ENCODE measurements around the gene LMOD1. TPM values are rescaled to one million over a fixed set of nuclear protein-coding genes. Genes with fewer than 3 reads are reported as not detected.
A peak's percentile ranks its signal among the peaks of the same experiment; 100 is the strongest.

Gene LMOD1
- total RNA-seq, 1 experiment from 2014 or later = not detected

GRCh38 chr1:201900476-201900875, 45.9 kb downstream of the LMOD1 start:
- in situ Hi-C loops (cut with HindIII; ENCODE audit: low pct_unique_long_range_greater_than_20kb, low sequenced_read_pairs) = no loop called here
- no peak for DNase-seq (ENCODE audit: low read depth, low spot score)

- in situ Hi-C loops (cut with HindIII; ENCODE audit: low pct_unique_long_range_greater_than_20kb, low sequenced_read_pairs) = no loop called here
These were observed 46.5 kb downstream of the LMOD1 start for GRCh38 chr1:201899683-201900429.

GRCh38 chr1:201898992-201899391, 47.4 kb downstream of the LMOD1 start:
- in situ Hi-C loops (cut with HindIII; ENCODE audit: low pct_unique_long_range_greater_than_20kb, low sequenced_read_pairs) = no loop called here
- no peak for DNase-seq (ENCODE audit: low read depth, low spot score)

More at GRCh38 chr1:201899683-201900429, 46.5 kb downstream of the LMOD1 start:
- no peak for DNase-seq (ENCODE audit: low read depth, low spot score)

DNA sequence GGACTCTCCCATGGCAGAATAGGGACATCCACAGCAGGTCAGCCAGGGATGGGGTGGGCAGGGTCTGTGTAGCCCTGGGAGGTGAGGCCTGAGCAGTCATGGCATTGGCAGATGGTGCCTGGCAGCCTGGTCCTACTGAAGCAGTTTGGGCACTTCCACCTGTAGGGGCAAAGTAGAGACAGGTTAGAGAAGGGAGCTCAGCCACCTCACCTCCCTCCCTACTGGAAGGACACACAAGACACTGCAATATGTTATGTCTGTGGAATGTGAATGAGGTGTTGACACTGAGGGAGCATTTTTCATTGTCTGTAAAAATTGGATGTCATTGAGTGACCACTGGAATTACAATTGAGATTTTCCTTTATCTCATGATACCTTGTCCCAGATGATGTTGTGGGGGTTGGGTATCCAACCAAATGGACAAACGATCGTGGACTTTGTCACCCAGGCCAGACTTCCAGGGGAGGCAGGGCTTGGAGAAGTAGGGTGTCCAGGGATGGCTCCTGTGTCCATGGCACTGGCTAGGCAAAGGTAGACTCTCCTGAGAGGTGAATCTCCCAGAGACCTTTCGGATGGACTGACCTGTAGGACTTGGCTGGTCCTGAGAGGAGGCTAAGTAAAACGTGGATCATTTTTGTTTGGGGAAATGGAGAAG, 48.0 kb downstream of the LMOD1 start:
- in situ Hi-C loops (cut with HindIII; ENCODE audit: low pct_unique_long_range_greater_than_20kb, low sequenced_read_pairs) = no loop called here
- no peak for DNase-seq (ENCODE audit: low read depth, low spot score)

DNA sequence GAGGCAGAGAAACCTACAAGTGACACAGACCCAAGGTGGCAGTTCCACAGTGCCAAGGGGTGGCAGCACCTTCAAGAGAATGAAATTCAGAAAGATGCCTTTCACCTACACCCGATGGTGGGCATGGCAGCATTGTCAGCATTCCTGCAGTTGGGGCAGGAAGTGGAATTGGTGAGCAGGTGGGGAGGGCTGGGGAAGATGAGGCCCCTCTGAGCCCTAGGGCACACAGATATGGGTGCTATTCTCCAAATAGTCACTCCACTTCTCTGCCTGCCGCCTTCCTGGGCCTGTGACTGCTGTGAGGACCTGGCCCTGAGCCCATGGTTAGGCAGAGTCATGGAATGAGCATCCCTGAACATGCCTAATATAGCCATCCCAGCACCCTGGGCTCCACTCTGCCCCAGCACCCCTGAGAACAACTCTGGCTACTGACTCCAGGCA, 49.4 kb downstream of the LMOD1 start:
- no peak for DNase-seq (ENCODE audit: low read depth, low spot score)
- in situ Hi-C loops (cut with HindIII; ENCODE audit: low pct_unique_long_range_greater_than_20kb, low sequenced_read_pairs) = no loop called here

DNA sequence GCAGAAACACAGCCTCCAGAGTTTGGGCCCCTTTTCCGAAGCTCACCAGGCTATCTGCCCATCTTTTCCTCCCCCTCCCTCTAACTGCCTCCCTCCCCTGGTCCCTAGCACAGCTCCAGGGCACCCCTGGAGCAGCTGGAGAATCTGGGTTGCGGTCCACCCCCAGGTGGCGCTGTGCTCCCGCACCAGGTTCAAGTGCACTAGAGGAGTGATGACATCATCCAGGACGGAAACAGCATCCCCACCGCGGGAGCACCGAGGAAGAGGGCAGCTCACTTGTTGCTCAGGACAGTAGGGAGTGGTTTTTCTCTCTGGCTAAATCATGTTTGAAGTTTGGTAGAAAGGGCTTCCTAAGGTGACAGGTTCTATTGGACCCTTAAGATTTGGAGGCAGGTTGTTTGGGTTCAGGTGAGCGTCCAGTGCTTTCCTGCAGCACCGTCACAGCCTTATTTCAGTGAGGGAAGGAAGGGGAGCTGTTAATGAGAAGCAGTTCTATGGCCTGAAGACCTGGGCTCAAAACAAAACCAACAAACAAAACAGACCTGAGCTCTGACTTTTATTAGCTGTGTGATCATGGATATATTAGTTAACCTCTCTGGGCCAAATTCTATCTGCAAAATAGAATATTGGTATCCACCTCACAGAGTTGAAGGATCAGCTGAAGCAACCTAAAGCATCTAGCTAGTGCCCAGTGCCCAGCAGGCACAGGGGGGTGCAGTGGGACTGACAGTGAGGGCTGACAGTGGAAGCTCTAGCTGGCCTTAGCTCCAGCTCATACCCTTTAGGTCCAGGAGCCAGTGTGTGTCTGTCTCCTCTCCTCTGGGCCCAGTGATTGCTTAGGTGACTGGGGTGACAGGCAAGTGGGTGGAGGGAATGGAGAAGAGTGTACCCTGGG, 50.2 kb downstream of the LMOD1 start:
- in situ Hi-C loops (cut with HindIII; ENCODE audit: low pct_unique_long_range_greater_than_20kb, low sequenced_read_pairs) = no loop called here
- DNase-seq (ENCODE audit: low read depth, low spot score) = peak; percentile 87

DNA sequence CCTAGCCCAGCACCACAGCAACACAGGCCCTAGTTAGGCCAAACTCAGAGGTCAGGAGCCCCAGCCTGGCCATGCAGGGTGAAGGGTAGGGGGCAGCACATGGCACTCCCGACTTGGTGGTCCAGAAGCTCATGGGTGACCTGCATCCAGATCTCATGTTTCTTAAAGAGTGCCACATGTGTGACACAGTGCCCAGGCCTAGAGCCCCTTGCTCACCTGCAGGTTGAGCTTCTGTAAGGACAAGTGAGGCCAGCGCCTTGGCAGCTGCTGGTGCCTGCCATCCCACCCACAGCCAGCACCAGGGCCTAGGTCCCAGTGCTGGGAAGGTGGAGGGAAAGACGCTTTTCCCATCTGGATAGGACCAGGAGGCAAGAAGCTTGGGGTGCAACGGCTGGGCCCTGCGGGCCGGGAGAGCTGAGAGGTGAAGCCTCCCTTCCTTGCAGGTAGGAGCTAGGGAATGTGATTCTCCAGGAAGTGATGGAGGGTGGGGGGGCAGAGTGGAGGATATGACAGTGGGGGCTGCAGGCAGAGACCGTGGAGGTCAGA, 51.2 kb downstream of the LMOD1 start:
- in situ Hi-C loops (cut with HindIII; ENCODE audit: low pct_unique_long_range_greater_than_20kb, low sequenced_read_pairs) = no loop called here
- DNase-seq (ENCODE audit: low read depth, low spot score) = no peak

GRCh38 chr1:201894343-201895119, 51.8 kb downstream of the LMOD1 start:
- DNase-seq (ENCODE audit: low read depth, low spot score) = no peak
- in situ Hi-C loops (cut with HindIII; ENCODE audit: low pct_unique_long_range_greater_than_20kb, low sequenced_read_pairs) = no loop called here

- in situ Hi-C loops (cut with HindIII; ENCODE audit: low pct_unique_long_range_greater_than_20kb, low sequenced_read_pairs) = no loop called here
- no peak for DNase-seq (ENCODE audit: low read depth, low spot score)
These were observed 52.9 kb downstream of the LMOD1 start for GRCh38 chr1:201893431-201893830.

DNA sequence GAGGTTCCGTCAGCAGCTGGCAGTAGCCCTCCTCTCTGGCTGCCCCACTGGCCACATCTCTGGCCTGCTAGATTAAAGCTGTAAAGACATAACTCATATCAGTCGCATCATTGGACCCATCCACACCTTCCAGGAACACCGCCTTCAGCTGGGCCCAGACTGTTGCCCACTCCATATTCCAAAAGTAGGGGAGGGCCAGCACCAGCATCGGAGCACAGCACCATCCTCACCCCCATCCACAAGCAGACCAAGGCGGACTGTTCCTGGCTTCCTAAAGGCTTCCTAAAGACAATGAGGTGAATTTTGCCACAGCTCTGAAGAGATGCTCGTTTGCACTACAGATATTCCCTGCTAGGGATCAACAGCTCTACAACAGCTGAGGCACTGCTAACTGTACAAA, 54.1 kb downstream of the LMOD1 start:
- no peak for DNase-seq (ENCODE audit: low read depth, low spot score)
- in situ Hi-C loops (cut with HindIII; ENCODE audit: low pct_unique_long_range_greater_than_20kb, low sequenced_read_pairs) = no loop called here

DNA sequence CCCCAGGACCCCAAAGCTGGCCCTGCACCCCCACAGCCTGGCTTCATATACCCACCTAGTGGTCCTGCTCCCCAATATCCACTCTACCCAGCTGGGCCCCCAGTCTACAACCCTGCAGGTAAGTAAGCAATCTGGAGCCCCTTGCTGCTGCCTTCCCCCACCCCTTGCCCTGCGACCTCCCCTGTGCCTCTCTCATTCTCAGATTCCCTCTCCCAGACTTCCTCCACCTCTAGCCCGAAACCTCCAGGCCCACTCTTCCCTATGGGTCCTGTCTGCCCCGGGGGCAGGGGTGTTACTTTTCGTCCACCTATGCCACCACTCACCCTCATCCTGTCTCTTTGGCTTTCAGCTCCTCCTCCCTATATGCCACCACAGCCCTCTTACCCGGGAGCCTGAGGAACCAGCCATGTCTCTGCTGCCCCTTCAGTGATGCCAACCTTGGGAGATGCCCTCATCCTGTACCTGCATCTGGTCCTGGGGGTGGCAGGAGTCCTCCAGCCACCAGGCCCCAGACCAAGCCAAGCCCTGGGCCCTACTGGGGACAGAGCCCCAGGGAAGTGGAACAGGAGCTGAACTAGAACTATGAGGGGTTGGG, 54.8 kb downstream of the LMOD1 start:
- in situ Hi-C loops (cut with HindIII; ENCODE audit: low pct_unique_long_range_greater_than_20kb, low sequenced_read_pairs) = no loop called here

GRCh38 chr1:201890806-201891450, 55.4 kb downstream of the LMOD1 start:
- in situ Hi-C loops (cut with HindIII; ENCODE audit: low pct_unique_long_range_greater_than_20kb, low sequenced_read_pairs) = no loop called here
- no peak for DNase-seq (ENCODE audit: low read depth, low spot score)

More for the DNA sequence above, 54.8 kb downstream of the LMOD1 start:
- no peak for DNase-seq (ENCODE audit: low read depth, low spot score)

DNA sequence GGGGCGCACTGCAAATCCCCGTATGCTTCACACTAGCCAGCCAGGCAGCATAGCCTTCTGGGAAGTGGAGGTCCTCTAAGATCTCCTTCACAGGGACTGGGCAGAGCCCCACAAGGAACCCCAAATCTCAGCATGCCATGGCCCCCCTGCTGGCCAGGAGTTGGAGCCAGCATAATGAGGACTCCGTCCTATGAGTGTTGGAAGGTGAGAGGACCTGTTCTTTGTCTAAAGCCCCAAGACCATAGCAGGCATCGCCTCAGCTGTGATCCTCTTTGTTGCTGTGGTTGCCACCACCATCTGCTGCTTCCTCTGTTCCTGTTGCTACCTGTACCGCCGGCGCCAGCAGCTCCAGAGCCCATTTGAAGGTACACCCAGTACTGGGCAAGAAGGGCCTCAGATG, 56.1 kb downstream of the LMOD1 start:
- no peak for DNase-seq (ENCODE audit: low read depth, low spot score)
- in situ Hi-C loops (cut with HindIII; ENCODE audit: low pct_unique_long_range_greater_than_20kb, low sequenced_read_pairs) = no loop called here

DNA sequence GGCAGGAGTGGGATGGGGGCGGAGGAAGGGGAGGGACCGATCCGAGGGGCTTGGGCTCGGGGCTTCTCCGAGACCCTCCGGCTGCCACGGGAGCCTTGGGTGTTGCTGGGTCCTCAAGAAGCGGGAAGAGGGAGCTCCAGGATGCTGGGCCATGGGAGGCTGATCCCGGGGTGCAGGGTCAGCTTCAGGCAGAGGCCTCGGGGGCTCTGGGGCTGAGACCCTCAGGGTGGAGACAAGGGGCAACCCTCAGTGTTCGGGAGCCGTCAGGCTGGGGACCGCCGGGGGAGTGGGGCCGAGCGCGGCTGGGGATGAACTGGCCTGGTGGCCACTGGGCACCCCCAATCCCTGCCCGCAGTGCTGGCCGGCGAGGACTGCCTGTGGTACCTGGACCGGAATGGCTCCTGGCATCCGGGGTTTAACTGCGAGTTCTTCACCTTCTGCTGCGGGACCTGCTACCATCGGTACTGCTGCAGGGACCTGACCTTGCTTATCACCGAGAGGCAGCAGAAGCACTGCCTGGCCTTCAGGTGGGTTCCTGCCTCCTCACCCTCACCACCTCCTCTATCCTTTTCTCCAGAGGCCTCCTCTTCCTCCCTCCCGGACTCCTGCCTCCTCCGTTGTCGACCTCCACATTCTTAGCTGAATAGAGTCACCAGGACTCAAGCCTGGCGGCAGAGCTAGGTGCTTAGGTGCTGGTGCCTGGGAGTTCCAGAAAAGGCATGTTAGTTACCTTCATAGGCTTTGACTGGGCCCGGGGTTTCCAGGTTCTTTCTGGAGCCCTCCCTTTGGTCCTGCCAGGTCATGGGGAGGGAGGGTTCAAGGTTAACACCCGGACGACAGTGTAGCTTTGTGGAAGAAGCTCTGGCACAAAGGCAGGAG, 57.0 kb downstream of the LMOD1 start:
- in situ Hi-C loops (cut with HindIII; ENCODE audit: low pct_unique_long_range_greater_than_20kb, low sequenced_read_pairs) = no loop called here
- no peak for DNase-seq (ENCODE audit: low read depth, low spot score)

DNA sequence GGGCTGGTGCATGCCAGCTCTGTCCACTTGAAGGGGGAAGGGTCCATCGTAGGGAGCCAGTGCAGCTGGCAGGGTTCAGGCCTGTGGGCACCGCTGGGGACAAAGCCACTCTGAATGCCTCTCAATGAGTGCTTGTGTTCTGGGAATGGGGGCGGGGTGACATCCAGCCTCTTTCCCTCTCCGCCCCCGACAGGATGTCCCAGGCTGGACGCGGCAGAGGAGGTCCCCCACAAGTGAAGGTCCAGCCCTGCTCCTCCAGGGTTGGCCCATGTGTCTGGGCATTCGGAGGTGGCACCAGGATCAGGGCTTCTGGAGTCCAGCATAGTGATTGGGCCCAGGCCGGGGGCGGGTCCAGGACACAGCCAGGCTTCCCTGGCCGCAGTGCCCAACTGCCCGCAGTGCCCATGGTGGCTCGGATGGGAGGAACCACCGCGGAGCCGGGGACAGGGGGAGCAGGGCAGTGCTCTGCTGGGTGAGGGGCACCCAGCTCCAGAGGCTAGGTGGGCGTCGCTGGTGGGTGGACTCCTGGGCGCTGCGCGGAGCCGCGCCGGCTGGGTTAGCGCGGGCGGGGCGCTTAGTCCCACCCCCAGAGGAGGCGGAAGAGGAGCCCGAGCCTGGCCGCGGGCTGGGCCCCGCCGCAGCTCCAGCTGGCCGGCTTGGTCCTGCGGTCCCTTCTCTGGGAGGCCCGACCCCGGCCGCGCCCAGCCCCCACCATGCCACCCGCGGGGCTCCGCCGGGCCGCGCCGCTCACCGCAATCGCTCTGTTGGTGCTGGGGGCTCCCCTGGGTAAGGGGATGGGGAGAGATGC, 57.9 kb downstream of the LMOD1 start, which contains the start of gene SHISA4:
Gene SHISA4, plus strand, starts transcription at position 617 of the 808 bp plus-strand sequence. Its CDS starts 97 bp downstream, at position 714.
- peak; percentile 80 for DNase-seq (ENCODE audit: low read depth, low spot score)
- in situ Hi-C loops (cut with HindIII; ENCODE audit: low pct_unique_long_range_greater_than_20kb, low sequenced_read_pairs) = no loop called here
